H1 (cell line): Measurements from ENCODE around the gene PRKAA2. TPM values are rescaled to one million over a fixed set of nuclear protein-coding genes. Genes with fewer than 3 reads are reported as not detected.

ENCODE experiments used
- CTCF ChIA-PET: fragments of 300-600 bp; sonication (Branson Sonifier 250); formaldehyde crosslinking; loops from one replicate; lab custom pipeline; 2021; ENCODE audit not compliant: partially characterized antibody; lab: Charles Lee
- POLR2A ChIA-PET: fragments of 300-600 bp; sonication (Branson Sonifier 250); formaldehyde crosslinking; loops from one replicate; lab custom pipeline; 2021; ENCODE audit warnings: inconsistent platforms; ENCODE audit not compliant: partially characterized antibody; lab: Charles Lee
- DNase-seq, 2 experiments: peaks; one replicate each; pipeline versions ENCODE4 v3.0.0 to v3.0.0-alpha.2; 2010 to 2022; ENCODE audit warnings: low spot score in 2 of 2, low read depth in 1 of 2, mixed read lengths in 1 of 2
- FAIRE-seq: peaks from 2 replicates; lab custom pipeline; 2011; peaks lifted over from hg19 to GRCh38; lab: Jason Lieb, UNC
- H2AFZ ChIP-seq: 2 replicates; pipeline ENCODE4 v1.8.1; 2012; ENCODE audit warnings: low read length, inconsistent platforms
- H2AK5ac ChIP-seq: 2 replicates; pipeline ENCODE4 v1.6.1; 2013; ENCODE audit warnings: low read depth, low read length
- H2BK120ac ChIP-seq: replicated peaks from 2 replicates; pipeline ENCODE3; 2013; ENCODE audit warnings: low read depth, low read length, inconsistent platforms
- H2BK12ac ChIP-seq: 2 replicates; pipeline ENCODE4 v1.6.1; 2013; ENCODE audit warnings: low read depth, low read length
- H2BK15ac ChIP-seq: 2 replicates; pipeline ENCODE4 v1.6.1; 2013; ENCODE audit warnings: low read length
- H2BK20ac ChIP-seq: 2 replicates; pipeline ENCODE4 v1.6.1; 2013; ENCODE audit warnings: low read length
- H2BK5ac ChIP-seq: 2 replicates; pipeline ENCODE4 v1.6.1; 2013; ENCODE audit warnings: low read depth, low read length
- H3K14ac ChIP-seq: 2 replicates; pipeline ENCODE4 v1.6.1; 2013; ENCODE audit warnings: inconsistent platforms; ENCODE audit not compliant: insufficient read length
- H3K18ac ChIP-seq: 2 replicates; pipeline ENCODE4 v1.6.1; 2013; ENCODE audit warnings: low read length; ENCODE audit errors: extremely low read depth
- H3K23ac ChIP-seq: 2 replicates; pipeline ENCODE4 v1.6.1; 2013; ENCODE audit warnings: inconsistent platforms; ENCODE audit not compliant: insufficient read length
- H3K23me2 ChIP-seq: 2 replicates; pipeline ENCODE4 v1.6.1; 2013; ENCODE audit warnings: low read depth, low read length
- H3K27ac ChIP-seq: 2 replicates; pipeline ENCODE4 v1.6.1; 2011; ENCODE audit warnings: low read depth, low read length, inconsistent platforms
- H3K27me3 ChIP-seq, 4 experiments: replicated peaks in 1 of 4; 1 replicate in 1 of 4; 2 replicates in 3 of 4; pipeline versions ENCODE4 v1.6.1 to v1.8.1; 2011 to 2013; ENCODE audit warnings: low read length in 3 of 4, mild to moderate bottlenecking in 3 of 4, inconsistent platforms in 2 of 4, mixed read lengths in 2 of 4, moderate library complexity in 1 of 4; ENCODE audit not compliant: control insufficient read depth in 3 of 4, insufficient read depth in 3 of 4; ENCODE audit errors: extremely low read depth in 1 of 4
- H3K36me3 ChIP-seq, 4 experiments: 2 replicates each; pipeline versions ENCODE4 v1.6.1 to v1.8.1; 2011 to 2013; ENCODE audit warnings: mild to moderate bottlenecking in 4 of 4, low read length in 3 of 4, moderate library complexity in 2 of 4, control low read depth in 1 of 4, inconsistent platforms in 1 of 4; ENCODE audit not compliant: insufficient read depth in 4 of 4, control insufficient read depth in 2 of 4
- H3K4ac ChIP-seq: replicated peaks from 2 replicates; pipeline ENCODE3; 2013; ENCODE audit warnings: low read length, low read depth, mixed read lengths, inconsistent platforms; ENCODE audit not compliant: insufficient read length
- H3K4me1 ChIP-seq, 4 experiments: replicated peaks in 1 of 4; 1 replicate in 1 of 4; 2 replicates in 3 of 4; pipeline versions ENCODE4 v1.6.1 to v1.8.1; 2011 to 2013; ENCODE audit warnings: low read length in 3 of 4, inconsistent platforms in 2 of 4, mixed read lengths in 1 of 4; ENCODE audit not compliant: insufficient read depth in 4 of 4, control insufficient read depth in 3 of 4
- H3K4me2 ChIP-seq, 2 experiments: 2 replicates each; pipeline versions ENCODE4 v1.6.1 to v1.8.1; 2011 to 2013; ENCODE audit warnings: low read depth in 2 of 2, low read length in 2 of 2, control low read depth in 1 of 2, inconsistent platforms in 1 of 2, mild to moderate bottlenecking in 1 of 2; ENCODE audit not compliant: insufficient read depth in 1 of 2
- H3K4me3 ChIP-seq, 4 experiments: fragments of 200-600, 300-600 bp in 1 of 4; sonication (generic), shearing (Covaris generic), sonication (Bioruptor Twin) in 1 of 4; 2 replicates each; pipeline versions ENCODE4 v1.5.1 to v1.8.1; 2011 to 2016; ENCODE audit warnings: low read length in 4 of 4, low read depth in 3 of 4, control low read depth in 2 of 4, inconsistent platforms in 2 of 4, mild to moderate bottlenecking in 2 of 4, mixed read lengths in 1 of 4, moderate library complexity in 1 of 4; ENCODE audit not compliant: insufficient read depth in 2 of 4; ENCODE audit errors: extremely low read depth in 1 of 4
- H3K56ac ChIP-seq: replicated peaks from 2 replicates; pipeline ENCODE3; 2013; ENCODE audit warnings: low read depth, mild to moderate bottlenecking, mixed read lengths, low read length, inconsistent platforms; ENCODE audit not compliant: insufficient read length
- H3K79me1 ChIP-seq: 2 replicates; pipeline ENCODE4 v1.6.1; 2013; ENCODE audit warnings: low read depth, low read length, control low read depth
- H3K79me2 ChIP-seq, 2 experiments: 2 replicates each; pipeline versions ENCODE4 v1.6.1 to v1.8.1; 2012 to 2013; ENCODE audit warnings: low read length in 2 of 2, mild to moderate bottlenecking in 2 of 2, inconsistent platforms in 1 of 2; ENCODE audit not compliant: insufficient read depth in 2 of 2, control insufficient read depth in 1 of 2
- H3K9ac ChIP-seq, 4 experiments: replicated peaks in 1 of 4; 1 replicate in 1 of 4; 2 replicates in 3 of 4; pipeline versions ENCODE4 v1.6.1 to v1.8.1; 2011 to 2013; ENCODE audit warnings: low read depth in 3 of 4, low read length in 3 of 4, control low read depth in 2 of 4, mild to moderate bottlenecking in 2 of 4, moderate library complexity in 2 of 4, inconsistent platforms in 1 of 4; ENCODE audit errors: extremely low read depth in 1 of 4
- H3K9me3 ChIP-seq, 2 experiments: 2 replicates each; pipeline versions ENCODE4 v1.6.1 to v1.8.1; 2012 to 2013; ENCODE audit warnings: mild to moderate bottlenecking in 2 of 2, moderate library complexity in 2 of 2, control low read depth in 1 of 2, inconsistent platforms in 1 of 2, low read depth in 1 of 2, low read length in 1 of 2, mixed read lengths in 1 of 2; ENCODE audit not compliant: insufficient read depth in 2 of 2
- H4K20me1 ChIP-seq, 2 experiments: replicated peaks in 1 of 2; 2 replicates each; pipeline versions ENCODE3 to v1.8.1; 2011 to 2013; ENCODE audit warnings: inconsistent platforms in 2 of 2, low read length in 2 of 2, mild to moderate bottlenecking in 1 of 2; ENCODE audit not compliant: insufficient read depth in 2 of 2, control insufficient read depth in 1 of 2
- H4K5ac ChIP-seq: 2 replicates; pipeline ENCODE4 v1.6.1; 2013; ENCODE audit warnings: low read length, low read depth, mixed read lengths, inconsistent platforms; ENCODE audit not compliant: insufficient read length
- H4K8ac ChIP-seq: 2 replicates; pipeline ENCODE4 v1.8.0; 2013; ENCODE audit warnings: mild to moderate bottlenecking, moderate library complexity, low read length, inconsistent platforms; ENCODE audit not compliant: insufficient read depth; ENCODE audit errors: extremely low read depth
- H4K91ac ChIP-seq: replicated peaks from 2 replicates; pipeline ENCODE3; 2013; ENCODE audit warnings: low read length, mixed read lengths, inconsistent platforms; ENCODE audit not compliant: insufficient read length
- ASH2L ChIP-seq: fragments of 200-600, 300-600 bp; sonication (generic); IDR thresholded peaks from one replicate; pipeline ENCODE4 v1.7.1; 2017; ENCODE audit warnings: low read length
- CHD1 ChIP-seq: IDR thresholded peaks from 2 replicates; pipeline ENCODE4 v1.6.1; 2012; ENCODE audit warnings: low read depth, low read length, improper control_type of control experiment
- EGR1 ChIP-seq: IDR thresholded peaks from 2 replicates; pipeline ENCODE4 v1.6.1; 2011; ENCODE audit warnings: low read depth, low read length, borderline replicate concordance
- EZH2 ChIP-seq: fragments of 200-600 bp; sonication (generic); IDR thresholded peaks from 2 replicates; pipeline ENCODE4 v1.7.1; 2012; ENCODE audit warnings: low read depth, mild to moderate bottlenecking, moderate library complexity, low read length, inconsistent platforms; ENCODE audit not compliant: severe bottlenecking
- HDAC6 ChIP-seq: IDR thresholded peaks from one replicate; pipeline ENCODE4 v1.7.1; 2012; ENCODE audit warnings: low read depth, mild to moderate bottlenecking, inconsistent platforms, low read length, moderate library complexity
- KDM5A ChIP-seq: fragments of 200-600 bp; IDR thresholded peaks from 2 replicates; pipeline ENCODE4 v1.7.1; 2012; ENCODE audit warnings: mild to moderate bottlenecking, low read length, inconsistent platforms, mixed read lengths
- NANOG ChIP-seq: IDR thresholded peaks from 2 replicates; pipeline ENCODE4 v1.6.1; 2011; ENCODE audit warnings: low read length, low read depth, mild to moderate bottlenecking, inconsistent platforms; ENCODE audit not compliant: insufficient read depth, poor library complexity, severe bottlenecking
- POLR2AphosphoS5 ChIP-seq: IDR thresholded peaks from 2 replicates; pipeline ENCODE4 v1.6.1; 2011; ENCODE audit warnings: low read depth, low read length
- RFX5 ChIP-seq: IDR thresholded peaks from 2 replicates; pipeline ENCODE4 v1.6.1; 2011; ENCODE audit warnings: low read depth, low read length, improper control_type of control experiment, borderline replicate concordance
- RNF2 ChIP-seq: fragments of 200-900, 300-1000 bp; sonication (generic); IDR thresholded peaks from 2 replicates; pipeline ENCODE4 v1.7.1; 2016; ENCODE audit warnings: borderline replicate concordance, low read depth, mild to moderate bottlenecking, antibody characterized with exemption, low read length; ENCODE audit not compliant: poor library complexity, severe bottlenecking; ENCODE audit errors: missing control alignments
- SP2 ChIP-seq: IDR thresholded peaks from 2 replicates; pipeline ENCODE4 v1.6.1; 2012; ENCODE audit warnings: mild to moderate bottlenecking, low read length, inconsistent platforms
- TAF7 ChIP-seq: optimal IDR thresholded peaks from 2 replicates; pipeline ENCODE3; 2011; ENCODE audit warnings: low read depth, mild to moderate bottlenecking, inconsistent platforms, low read length, moderate library complexity, borderline replicate concordance
- USF2 ChIP-seq: IDR thresholded peaks from 2 replicates; pipeline ENCODE4 v1.6.1; 2011; ENCODE audit warnings: low read length, improper control_type of control experiment
- YY1 ChIP-seq: IDR thresholded peaks from 2 replicates; pipeline ENCODE4 v1.6.1; 2011; ENCODE audit warnings: low read depth, mild to moderate bottlenecking, low read length
- WGBS, 2 experiments: shearing (Covaris generic) in 1 of 2; methylation state at CpG; one replicate each; pipeline versions ENCODE4 v1.1.6 to v1.1.7; 2013 to 2015; ENCODE audit warnings: low lambda C conversion rate in 2 of 2, mixed read lengths in 2 of 2, inconsistent platforms in 1 of 2, low coverage in 1 of 2, missing lambda C conversion rate in 1 of 2; ENCODE audit not compliant: insufficient replicate concordance in 2 of 2, insufficient coverage in 1 of 2, insufficient read length in 1 of 2; ENCODE audit errors: extremely low coverage in 1 of 2, missing lambda C conversion rate in 1 of 2; 5-methylcytosine and 5-hydroxymethylcytosine counted together
- polyA plus RNA-seq, 7 experiments: library from polyadenylated mRNA; depleted of rRNA in 3 of 7; stranded (reverse) in 5 of 7; unstranded in 2 of 7; fragments of >200 nt in 5 of 7; fragments of 200-250 nt in 2 of 7; gene quantifications; 1 replicate in 5 of 7; 2 replicates in 1 of 7; 4 replicates in 1 of 7; pipeline versions ENCODE4 v1.2.1 to v1.2.3, GENCODE V29; 2011 to 2013; ENCODE audit warnings: missing spikeins in 2 of 7, mixed read lengths in 2 of 7
- total RNA-seq: library from RNA; stranded (reverse); fragmentation: NEBNext Ultra II Directional; extraction: Animal tissue kit (Norgen Biotek cat#: 25700); gene quantifications from 2 replicates; pipeline ENCODE4 v1.2.1, GENCODE V29; 2021

The PRKAA2 gene
- total and polyA plus RNA-seq, 2 of the 8 experiments (the other 6 are each of a cell fraction or from before 2014, with no cell fraction given), result 2.6 to 6.4 TPM

DNA sequence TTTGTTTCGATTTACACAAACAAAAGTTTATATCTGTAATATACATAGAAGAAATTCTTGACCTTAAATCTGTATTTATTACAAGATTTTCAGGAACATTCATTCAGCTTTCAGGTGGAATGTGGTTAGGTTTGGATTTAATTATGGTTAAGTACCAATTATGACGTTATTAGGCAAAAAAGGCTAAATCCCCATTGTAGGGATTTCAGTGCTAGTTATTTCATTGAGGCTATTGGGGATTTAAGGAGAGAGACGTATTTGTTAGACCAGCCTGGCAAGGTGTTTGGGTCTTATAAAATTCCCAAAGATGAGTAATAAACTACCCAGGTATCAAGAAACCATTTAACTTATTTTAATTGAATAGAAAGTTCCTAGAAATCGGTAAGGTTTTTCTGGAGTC lies 26.0 kb downstream of the PRKAA2 start:
- Histone ChIP-seq H3K4me1 (no peaks in the 10 kb centered on the region), H4K91ac (no peak overlapping the region), H3K23me2 (no peaks in the 10 kb centered on the region), H3K14ac (no peak overlapping the region), H4K20me1 (no peaks in the 10 kb centered on the region), H2BK20ac (no peak overlapping the region), H3K4me2 (no peak overlapping the region), H2BK15ac (no peak overlapping the region), H4K8ac (no peak overlapping the region), H3K79me1 (no peaks in the 10 kb centered on the region), H3K23ac (no peak overlapping the region), H2BK120ac (no peak overlapping the region), H3K27ac (no peak overlapping the region), H3K79me2 (no peaks in the 10 kb centered on the region; a peak in 1 of 4 replicates), H2BK5ac (no peak overlapping the region), H3K18ac (no peak overlapping the region), H3K56ac (no peak overlapping the region), H3K4me3 (no peak overlapping the region), H3K36me3 (no peaks in the 10 kb centered on the region), H2BK12ac (no peak overlapping the region), H4K5ac (no peak overlapping the region), H2AFZ (no peak overlapping the region), H3K4ac (no peak overlapping the region), H3K27me3 (peaks cover 0 to 1% (median 0%) of the 10 kb centered on the region in 4 experiments; a peak in 1 of 7 replicates), H3K9me3 (no peaks in the 10 kb centered on the region), H2AK5ac (no peak overlapping the region), H3K9ac (no peak overlapping the region)
- DNase-seq, result no peak
- 89% methylated on average over 4 of the region's 4 CpGs; no CpG with 5 or more reads in 1 of the 2 experiments for WGBS, 2 experiments
- ChIA-PET POLR2A (no interaction called here), CTCF (no interaction called here)
- no peak for FAIRE-seq
- no peak for TF ChIP-seq YY1
- TF ChIP-seq EZH2, result no peak
- no peak for TF ChIP-seq NANOG
- TF ChIP-seq ASH2L, result no peak
- TF ChIP-seq RNF2, result no peak
- TF ChIP-seq POLR2AphosphoS5, result no peak
- no peak for TF ChIP-seq USF2
- TF ChIP-seq TAF7, result no peak
- no peak for TF ChIP-seq SP2
- no peak for TF ChIP-seq RFX5
- TF ChIP-seq EGR1, result no peak
- no peak for TF ChIP-seq KDM5A
- no peak for TF ChIP-seq CHD1
- TF ChIP-seq HDAC6, result no peak
